OCI-LY3 (cell line): ENCODE data around the gene SPDL1.

ENCODE experiments used
- EZH2phosphoT487 ChIP-seq: fragments of 200-600 bp; shearing (Covaris generic); IDR thresholded peaks from 2 replicates; pipeline ENCODE4 v1.6.1; 2018; ENCODE audit warnings: antibody characterized with exemption, mixed run types, low read depth
- TF ChIP-seq, protein P1 (sequence below): fragments of 200-600, 300-600 bp; sonication (generic); IDR thresholded peaks from 2 replicates; pipeline ENCODE4 v1.5.1; 2014; ENCODE audit warnings: antibody characterized with exemption, low read length, low read depth

DNA sequence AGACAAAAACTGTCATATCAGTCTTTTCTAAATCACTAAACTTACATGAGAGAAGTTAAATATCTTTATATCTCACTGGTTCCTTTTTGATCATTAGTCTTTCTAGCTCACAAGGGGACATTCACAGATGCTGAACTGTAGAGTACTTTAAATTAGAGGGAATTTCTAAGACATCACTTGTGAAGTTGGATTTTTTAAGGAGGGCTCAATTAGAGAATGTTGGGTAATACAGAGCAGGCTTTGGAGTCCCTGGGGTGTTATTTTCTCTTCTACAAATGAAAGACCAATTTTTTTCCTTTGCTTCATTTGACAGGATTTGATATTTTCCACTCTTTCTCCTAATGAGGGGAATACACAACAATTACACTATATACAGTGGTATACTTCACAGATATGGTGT is 48.6 kb upstream of the SPDL1 start:
- TF ChIP-seq, protein P1, sequence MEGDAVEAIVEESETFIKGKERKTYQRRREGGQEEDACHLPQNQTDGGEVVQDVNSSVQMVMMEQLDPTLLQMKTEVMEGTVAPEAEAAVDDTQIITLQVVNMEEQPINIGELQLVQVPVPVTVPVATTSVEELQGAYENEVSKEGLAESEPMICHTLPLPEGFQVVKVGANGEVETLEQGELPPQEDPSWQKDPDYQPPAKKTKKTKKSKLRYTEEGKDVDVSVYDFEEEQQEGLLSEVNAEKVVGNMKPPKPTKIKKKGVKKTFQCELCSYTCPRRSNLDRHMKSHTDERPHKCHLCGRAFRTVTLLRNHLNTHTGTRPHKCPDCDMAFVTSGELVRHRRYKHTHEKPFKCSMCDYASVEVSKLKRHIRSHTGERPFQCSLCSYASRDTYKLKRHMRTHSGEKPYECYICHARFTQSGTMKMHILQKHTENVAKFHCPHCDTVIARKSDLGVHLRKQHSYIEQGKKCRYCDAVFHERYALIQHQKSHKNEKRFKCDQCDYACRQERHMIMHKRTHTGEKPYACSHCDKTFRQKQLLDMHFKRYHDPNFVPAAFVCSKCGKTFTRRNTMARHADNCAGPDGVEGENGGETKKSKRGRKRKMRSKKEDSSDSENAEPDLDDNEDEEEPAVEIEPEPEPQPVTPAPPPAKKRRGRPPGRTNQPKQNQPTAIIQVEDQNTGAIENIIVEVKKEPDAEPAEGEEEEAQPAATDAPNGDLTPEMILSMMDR, result no peak
- TF ChIP-seq EZH2phosphoT487, result no peak
